CD14-positive monocyte (primary cell): ENCODE results near the gene ADGRE1. TPM values are rescaled to one million over a fixed set of nuclear protein-coding genes. Genes with fewer than 3 reads are reported as not detected.

Experiments
- DNase-seq, 3 donors: peaks; one replicate each; pipeline ENCODE4 v3.0.0-alpha.2; 2011 to 2022
- H2AFZ ChIP-seq: 2 replicates; pipeline ENCODE4 v1.6.0; 2012; ENCODE audit warnings: mild to moderate bottlenecking, low read depth, low read length, inconsistent platforms; ENCODE audit not compliant: insufficient read depth, poor library complexity, severe bottlenecking
- H3K27ac ChIP-seq, 2 donors: 1 replicate in 1 of 2; 2 replicates in 1 of 2; pipeline ENCODE4 v1.5.1; 2012 to 2013; ENCODE audit warnings: low read length in 2 of 2, control low read depth in 1 of 2, inconsistent platforms in 1 of 2, low read depth in 1 of 2, mild to moderate bottlenecking in 1 of 2
- H3K27me3 ChIP-seq, 2 donors: one replicate each; pipeline versions ENCODE4 v1.6.0 to v1.6.1; 2011 to 2013; ENCODE audit warnings: low read length in 2 of 2; ENCODE audit not compliant: control insufficient read depth in 2 of 2, insufficient read depth in 2 of 2
- H3K36me3 ChIP-seq, 2 donors: replicated peaks in 1 of 2; 1 replicate in 1 of 2; 2 replicates in 1 of 2; pipeline versions ENCODE4 v1.5.1 to v1.6.1; 2012 to 2013; ENCODE audit warnings: low read length in 2 of 2, control low read depth in 1 of 2, inconsistent platforms in 1 of 2, mild to moderate bottlenecking in 1 of 2; ENCODE audit not compliant: insufficient read depth in 2 of 2, control insufficient read depth in 1 of 2
- H3K4me1 ChIP-seq, 2 donors: 1 replicate in 1 of 2; 2 replicates in 1 of 2; pipeline versions ENCODE4 v1.5.1 to v1.6.1; 2012 to 2013; ENCODE audit warnings: low read length in 2 of 2, control low read depth in 1 of 2, inconsistent platforms in 1 of 2, mild to moderate bottlenecking in 1 of 2, moderate library complexity in 1 of 2; ENCODE audit not compliant: insufficient read depth in 2 of 2, control insufficient read depth in 1 of 2
- H3K4me2 ChIP-seq: replicated peaks from 2 replicates; pipeline ENCODE3; 2012; ENCODE audit warnings: low read length, moderate library complexity, mild to moderate bottlenecking; ENCODE audit not compliant: poor library complexity, severe bottlenecking; ENCODE audit errors: extremely low read depth
- H3K4me3 ChIP-seq, 3 experiments: fragments of 200-600 bp in 1 of 3; sonication (generic) in 1 of 3; replicated peaks in 1 of 3; 1 replicate in 2 of 3; 2 replicates in 1 of 3; pipeline ENCODE4 v1.5.1; 2011 to 2013; ENCODE audit warnings: low read length in 3 of 3, mild to moderate bottlenecking in 3 of 3, control low read depth in 2 of 3, low read depth in 2 of 3, inconsistent platforms in 1 of 3, moderate library complexity in 1 of 3
- H3K79me2 ChIP-seq: 2 replicates; pipeline ENCODE4 v1.6.0; 2012; ENCODE audit warnings: mild to moderate bottlenecking, control low read depth, inconsistent platforms, low read length, moderate library complexity; ENCODE audit not compliant: insufficient read depth
- H3K9ac ChIP-seq: 2 replicates; pipeline ENCODE4 v1.6.0; 2017; ENCODE audit warnings: low read length, mild to moderate bottlenecking; ENCODE audit not compliant: insufficient read depth, poor library complexity, severe bottlenecking
- H3K9me3 ChIP-seq, 2 donors: replicated peaks in 1 of 2; 1 replicate in 1 of 2; 2 replicates in 1 of 2; pipeline versions ENCODE4 v1.5.1 to v1.6.1; 2012 to 2013; ENCODE audit warnings: low read length in 2 of 2, control low read depth in 1 of 2; ENCODE audit not compliant: control insufficient read depth in 1 of 2, insufficient read depth in 1 of 2
- H4K20me1 ChIP-seq: 2 replicates; pipeline ENCODE4 v1.6.0; 2012; ENCODE audit warnings: mild to moderate bottlenecking, low read length, control low read depth, moderate library complexity; ENCODE audit not compliant: insufficient read depth
- H3K27ac Mint-ChIP-seq, 7 donors: one replicate each; pipeline ENCODE4 v1.8.0; 2020; ENCODE audit warnings: mild to moderate bottlenecking in 7 of 7, mixed read lengths in 7 of 7, moderate library complexity in 6 of 7, inconsistent platforms in 2 of 7
- H3K27me3 Mint-ChIP-seq, 3 donors: one replicate each; pipeline ENCODE4 v1.8.0; 2021 to 2022; ENCODE audit warnings: low read depth in 3 of 3, mild to moderate bottlenecking in 3 of 3, mixed read lengths in 3 of 3, moderate library complexity in 3 of 3, inconsistent platforms in 1 of 3
- H3K36me3 Mint-ChIP-seq, 2 donors: one replicate each; pipeline ENCODE4 v1.8.0; 2020; ENCODE audit warnings: mixed read lengths in 2 of 2, inconsistent platforms in 1 of 2, mild to moderate bottlenecking in 1 of 2
- H3K4me1 Mint-ChIP-seq: one replicate; pipeline ENCODE4 v1.8.0; 2020; ENCODE audit warnings: mild to moderate bottlenecking, mixed read lengths
- H3K4me3 Mint-ChIP-seq, 2 donors: one replicate each; pipeline ENCODE4 v1.8.0; 2020; ENCODE audit warnings: mild to moderate bottlenecking in 2 of 2, mixed read lengths in 2 of 2, moderate library complexity in 1 of 2
- H3K9me3 Mint-ChIP-seq, 7 donors: one replicate each; pipeline ENCODE4 v1.8.0; 2020 to 2022; ENCODE audit warnings: mixed read lengths in 7 of 7, mild to moderate bottlenecking in 6 of 7, moderate library complexity in 6 of 7, inconsistent platforms in 2 of 7
- CTCF ChIP-seq: fragments of 200-600 bp; IDR thresholded peaks from one replicate; pipeline ENCODE4 v1.8.0; 2022; ENCODE audit warnings: antibody characterized with exemption, mild to moderate bottlenecking
- WGBS: methylation state at CpG from one replicate; pipeline ENCODE4 v1.1.5; 2013; ENCODE audit warnings: missing lambda C conversion rate; ENCODE audit not compliant: insufficient coverage; 5-methylcytosine and 5-hydroxymethylcytosine counted together
- intact Hi-C, 2 donors: fragments of 100-400 bp; cut with micrococcal nuclease; formaldehyde crosslinking; loops; one replicate each; pipeline versions ENCODE4 v1.15.0 to v1.15.1; 2023
- polyA plus RNA-seq, 3 donors: library from polyadenylated mRNA; depleted of rRNA in 1 of 3; unstranded in 2 of 3; stranded (reverse) in 1 of 3; fragments of 300-500 nt in 2 of 3; fragments of >200 nt in 1 of 3; fragmentation: Illumina TruSeq in 2 of 3; gene quantifications; 1 replicate in 2 of 3; 2 replicates in 1 of 3; pipeline ENCODE4 v1.2.3, GENCODE V29; 2012 to 2021

Gene ADGRE1
- polyA plus RNA-seq, 3 donors: 13.9 to 37.7 (median 21.6) TPM

- WGBS: 100% methylated on average over 1 of the region's 5 CpGs
- H3K27ac Mint-ChIP-seq: no peak overlapping the region
- H3K79me2 ChIP-seq: no peaks in the 10 kb centered on the region
- H2AFZ ChIP-seq: no peak overlapping the region
- H3K27me3 Mint-ChIP-seq: peaks cover 0 to 11% (median 7%) of the 10 kb centered on the region in 3 donors
- H3K36me3 Mint-ChIP-seq: peaks cover 0 to 4% of the 10 kb centered on the region in 2 donors
- intact Hi-C loops: no loop called here
- no peaks in the 10 kb centered on the region for H3K27me3 ChIP-seq
- peaks cover 8% of the 10 kb centered on the region for H3K4me1 Mint-ChIP-seq
- H3K9ac ChIP-seq: no peak overlapping the region
- peaks cover 1 to 4% of the 10 kb centered on the region in 2 donors for H3K4me1 ChIP-seq
- no peaks in the 10 kb centered on the region for H3K36me3 ChIP-seq
- H3K27ac ChIP-seq: no peak overlapping the region
- H3K9me3 ChIP-seq: peaks cover 9 to 16% of the 10 kb centered on the region in 2 donors
- TF ChIP-seq CTCF: no peak
- H3K4me3 ChIP-seq: no peak overlapping the region
- H4K20me1 ChIP-seq: no peaks in the 10 kb centered on the region
- no peak for DNase-seq
- H3K9me3 Mint-ChIP-seq: peaks cover 4 to 33% (median 26%) of the 10 kb centered on the region in 7 donors
- H3K4me3 Mint-ChIP-seq: no peak overlapping the region
- H3K4me2 ChIP-seq: no peak overlapping the region
These were observed 88.8 kb downstream of the ADGRE1 start for GRCh38 chr19:6976197-6976596.

GRCh38 chr19:6979399-6979798 lies 92.0 kb downstream of the ADGRE1 start:
- Histone ChIP-seq H3K9me3 (peaks cover 13 to 30% of the 10 kb centered on the region in 2 donors), H3K4me2 (no peak overlapping the region), H3K27ac (no peak overlapping the region), H3K27me3 (no peaks in the 10 kb centered on the region), H2AFZ (no peak overlapping the region), H4K20me1 (no peaks in the 10 kb centered on the region), H3K9ac (no peak overlapping the region), H3K36me3 (no peaks in the 10 kb centered on the region), H3K4me3 (no peak overlapping the region), H3K4me1 (no peaks in the 10 kb centered on the region), H3K79me2 (no peaks in the 10 kb centered on the region)
- peaks cover 9 to 51% (median 41%) of the 10 kb centered on the region in 7 donors for H3K9me3 Mint-ChIP-seq
- H3K4me1 Mint-ChIP-seq: no peaks in the 10 kb centered on the region
- H3K27me3 Mint-ChIP-seq: peaks cover 3 to 10% (median 9%) of the 10 kb centered on the region in 3 donors
- no CpG with 5 or more reads among the region's 3 CpGs for WGBS
- DNase-seq: peak in 1 of 3 donors; percentile 27
- H3K36me3 Mint-ChIP-seq: no peaks in the 10 kb centered on the region
- intact Hi-C loops: no loop called here
- no peak overlapping the region for H3K4me3 Mint-ChIP-seq
- no peak overlapping the region for H3K27ac Mint-ChIP-seq
- no peak for TF ChIP-seq CTCF
